Measurements from ENCODE around the gene NAV2.

Gene NAV2

DNA sequence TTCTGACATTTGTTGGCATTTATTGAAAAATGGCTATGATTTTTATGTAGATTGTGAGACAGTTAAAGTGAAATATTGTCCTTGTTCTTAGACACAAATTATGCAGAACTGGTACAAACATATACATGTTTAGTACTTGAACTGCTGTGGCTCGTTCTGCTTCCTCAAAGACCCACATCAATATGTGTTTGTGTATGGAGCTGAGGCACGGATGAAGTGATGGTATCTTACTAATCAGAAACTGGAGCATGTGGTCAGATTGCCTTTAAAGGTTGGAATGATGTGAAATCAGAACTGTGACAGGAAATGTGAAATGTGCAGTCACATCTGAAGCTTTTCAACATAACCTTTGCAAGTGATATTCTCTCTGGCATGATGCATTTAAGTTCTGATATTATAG is 130.4 kb downstream of the NAV2 start:
- no peak for DNase-seq

DNA sequence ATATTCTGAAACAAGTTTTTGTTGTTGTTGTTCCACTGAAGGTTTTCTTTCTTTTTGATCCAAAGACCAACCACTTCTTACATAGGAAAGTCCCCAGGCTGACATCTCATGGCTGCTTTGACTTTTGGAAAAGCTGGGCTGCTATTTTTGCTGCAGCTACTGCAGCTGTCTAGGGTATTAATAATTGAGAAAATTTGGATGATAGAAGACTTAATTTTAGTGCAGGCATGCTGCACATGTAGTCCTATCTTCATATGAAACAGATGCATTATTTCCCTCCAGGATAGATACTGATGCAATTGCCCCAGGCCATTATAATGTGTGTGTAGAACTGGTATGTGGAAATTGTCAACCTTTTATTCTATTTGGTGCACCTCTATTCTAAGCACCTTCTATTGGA is 131.4 kb downstream of the NAV2 start:
- no peak for DNase-seq

DNA sequence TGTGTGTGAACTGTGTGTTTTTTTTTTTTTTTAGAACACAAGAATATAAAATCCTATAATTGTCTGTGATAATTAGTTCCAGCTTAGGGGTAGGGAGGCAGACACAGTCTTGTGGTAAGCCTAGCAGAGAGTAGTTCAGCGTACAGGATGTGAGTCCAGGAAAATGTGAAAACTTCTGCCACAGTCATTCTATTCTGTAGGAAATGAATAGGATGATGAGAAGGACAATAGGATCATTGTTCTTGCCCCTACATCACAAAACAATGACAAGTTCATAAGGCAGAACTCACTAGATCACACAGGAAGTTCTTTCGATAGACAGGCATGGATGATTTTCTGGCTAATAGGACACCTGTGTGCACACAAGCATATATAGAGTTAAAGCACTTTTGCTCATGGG is 132.2 kb downstream of the NAV2 start:
- DNase-seq = no peak

DNA sequence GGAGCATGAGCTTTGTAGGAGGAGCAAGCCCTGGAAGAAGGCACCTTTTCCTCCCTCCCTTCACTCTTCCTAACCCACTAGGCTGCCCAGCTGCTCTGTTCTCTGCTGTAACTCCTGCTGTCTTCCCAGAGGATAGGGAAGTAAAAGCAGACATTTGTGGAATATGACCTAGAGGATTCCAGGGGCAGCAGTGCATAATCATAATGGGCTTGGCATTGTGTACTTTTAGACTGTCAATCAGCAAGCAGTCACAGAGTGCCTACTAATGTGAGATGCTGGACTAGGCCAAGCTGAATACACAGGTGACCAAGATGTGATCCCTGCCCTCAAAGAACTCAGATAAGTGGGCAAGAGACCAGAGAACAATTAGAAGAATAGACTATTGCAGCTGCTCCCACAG is 133.0 kb downstream of the NAV2 start:
- DNase-seq = no peak

DNA sequence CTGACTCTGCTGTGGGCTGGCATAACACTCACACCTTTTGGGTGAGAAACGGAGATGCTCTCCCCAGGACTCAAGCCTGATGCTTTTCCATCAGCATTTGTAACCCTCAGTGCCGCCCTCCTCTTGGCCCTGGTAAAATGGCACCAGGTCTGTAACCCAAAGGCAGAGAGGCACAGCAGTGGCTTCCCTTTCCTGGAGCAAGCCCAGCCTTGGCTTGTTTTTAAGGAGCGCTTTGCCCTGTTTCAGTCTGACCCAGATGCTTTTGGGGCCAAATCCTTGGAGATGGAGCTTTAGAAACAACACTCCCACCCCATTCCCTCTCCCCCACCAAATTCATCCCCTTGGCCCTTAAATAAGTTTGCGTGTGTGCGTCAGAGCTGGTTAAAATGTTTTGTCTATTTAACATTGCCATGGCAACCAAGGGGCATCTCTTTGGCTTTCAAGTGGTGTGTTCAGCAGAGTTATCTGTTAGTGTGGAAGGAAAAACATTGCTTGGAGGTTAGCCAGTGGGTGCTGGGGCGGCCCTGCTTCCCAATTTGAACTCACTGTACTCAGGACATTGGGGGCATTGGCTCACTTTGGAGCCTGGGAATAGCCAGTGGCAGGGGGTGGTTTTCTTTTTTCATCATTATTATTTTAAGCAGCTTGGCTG is 134.1 kb downstream of the NAV2 start:
- no peak for DNase-seq

DNA sequence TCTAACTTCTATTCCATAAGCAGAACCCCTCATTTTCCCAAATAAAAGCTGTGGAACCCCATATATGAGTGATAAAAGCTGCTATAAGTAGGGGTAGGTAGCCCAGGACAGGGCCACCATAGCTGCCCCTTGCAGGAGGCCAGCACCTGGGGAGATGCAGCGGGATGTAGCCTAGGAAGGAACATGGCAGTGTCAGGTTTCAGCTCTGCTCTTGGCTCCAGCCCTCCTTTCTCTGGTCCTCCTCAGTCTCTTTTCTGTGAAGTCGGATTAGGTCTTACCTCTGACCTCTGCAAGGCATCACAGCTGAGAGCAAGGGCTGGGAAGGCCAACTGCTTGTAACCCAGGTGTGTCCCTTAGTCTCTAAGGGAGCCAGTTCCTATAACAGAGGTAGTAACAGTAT is 135.6 kb downstream of the NAV2 start:
- no peak for DNase-seq

DNA sequence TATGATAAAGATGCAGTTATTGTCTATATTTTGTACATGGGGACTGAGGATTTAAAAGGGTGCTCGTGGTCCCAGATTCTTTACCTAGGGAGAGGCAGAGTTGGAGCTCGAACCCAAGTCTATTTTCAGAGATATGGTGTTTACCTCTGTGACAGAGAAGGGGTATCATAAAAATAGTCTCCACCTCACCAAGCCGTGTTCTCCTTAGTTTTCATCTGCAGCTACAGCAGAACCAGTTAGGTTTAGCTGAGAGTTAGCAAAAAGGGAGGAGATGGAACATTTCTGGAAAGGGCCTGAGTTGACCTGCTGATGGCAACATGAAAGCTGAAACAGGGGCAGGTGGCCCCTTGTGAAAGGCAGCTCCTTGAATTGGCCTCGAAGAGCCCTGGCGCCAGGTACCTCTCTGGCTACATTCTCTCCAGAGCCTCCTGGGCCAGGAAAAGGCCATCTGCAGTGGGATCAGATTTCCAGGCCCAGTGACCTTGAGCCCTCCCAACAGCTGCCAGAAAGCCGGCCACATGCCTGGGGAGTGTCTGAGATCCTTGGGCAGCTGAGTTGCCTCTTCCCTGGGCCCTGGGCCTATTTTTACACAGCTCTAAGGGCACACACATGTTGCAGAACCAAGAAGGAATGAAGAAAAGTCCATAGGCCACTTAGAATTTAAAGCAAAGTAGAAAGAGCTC is 136.6 kb downstream of the NAV2 start:
- DNase-seq = no peak

DNA sequence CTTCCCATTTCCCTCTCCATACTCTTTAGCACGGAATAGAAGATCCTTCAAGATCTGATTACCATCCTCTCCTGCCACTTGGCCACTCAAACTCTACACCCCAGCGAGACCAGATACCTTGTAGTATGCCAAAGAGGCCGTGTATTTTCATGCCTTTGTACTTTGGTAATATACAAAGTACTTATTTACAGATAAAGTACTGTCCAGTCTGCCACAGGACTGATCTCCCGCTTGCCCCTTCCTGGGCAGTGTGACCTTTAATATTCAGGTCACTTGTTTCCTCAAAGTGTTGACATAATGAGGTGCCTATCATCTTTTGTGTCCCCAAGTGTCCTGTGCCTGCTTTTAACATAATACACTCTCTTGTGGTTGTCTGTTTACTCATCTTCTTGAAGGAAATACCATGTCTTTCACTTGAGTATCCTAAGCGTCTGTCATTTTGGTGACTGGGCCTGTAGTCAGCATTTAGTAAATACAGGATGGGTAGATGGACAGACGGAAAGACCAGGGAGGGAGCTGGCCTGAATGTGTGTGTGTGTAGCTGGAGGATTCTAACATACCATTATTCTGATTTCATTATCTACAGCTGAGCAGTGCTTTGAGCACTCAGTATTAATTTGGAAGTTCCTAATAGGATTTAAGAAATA is 137.4 kb downstream of the NAV2 start:
- DNase-seq = no peak

DNA sequence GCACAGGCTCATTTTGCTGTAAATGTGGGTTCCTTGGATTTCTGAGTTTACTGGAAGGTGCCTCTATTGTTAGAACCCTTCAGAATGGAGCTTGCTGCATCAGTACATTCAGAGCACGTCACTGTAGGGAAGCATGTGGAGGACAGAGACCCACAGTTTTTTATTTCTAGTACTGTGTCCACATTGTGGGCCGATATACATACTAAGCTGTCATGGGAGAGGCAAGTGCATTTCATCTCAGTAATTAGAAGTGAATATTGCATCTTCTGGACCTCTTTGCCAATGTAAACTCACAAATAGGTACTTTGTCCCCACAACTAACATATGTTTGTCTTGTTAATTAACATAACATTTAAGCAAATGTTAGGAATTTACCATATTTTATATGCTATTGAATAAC is 139.7 kb downstream of the NAV2 start:
- DNase-seq = no peak

DNA sequence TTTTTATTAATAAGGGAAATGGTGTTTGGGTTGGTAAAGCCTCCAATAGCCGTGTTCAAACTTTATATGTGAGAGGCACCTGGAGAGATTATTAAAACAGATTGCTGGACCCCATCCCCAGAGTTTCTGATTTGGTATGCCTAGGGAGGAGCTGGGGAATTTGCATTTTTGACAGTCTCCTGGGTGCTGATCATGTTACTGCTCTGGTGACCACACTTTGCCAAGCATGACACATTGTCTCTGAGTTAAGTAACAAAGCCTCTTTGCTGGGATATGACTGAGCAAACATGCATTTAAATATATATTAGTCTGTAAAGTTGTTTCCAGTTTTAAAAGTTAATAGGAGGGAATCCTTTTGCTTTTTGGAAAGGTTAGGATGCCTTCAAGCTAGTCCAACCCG is 140.4 kb downstream of the NAV2 start:
- no peak for DNase-seq

DNA sequence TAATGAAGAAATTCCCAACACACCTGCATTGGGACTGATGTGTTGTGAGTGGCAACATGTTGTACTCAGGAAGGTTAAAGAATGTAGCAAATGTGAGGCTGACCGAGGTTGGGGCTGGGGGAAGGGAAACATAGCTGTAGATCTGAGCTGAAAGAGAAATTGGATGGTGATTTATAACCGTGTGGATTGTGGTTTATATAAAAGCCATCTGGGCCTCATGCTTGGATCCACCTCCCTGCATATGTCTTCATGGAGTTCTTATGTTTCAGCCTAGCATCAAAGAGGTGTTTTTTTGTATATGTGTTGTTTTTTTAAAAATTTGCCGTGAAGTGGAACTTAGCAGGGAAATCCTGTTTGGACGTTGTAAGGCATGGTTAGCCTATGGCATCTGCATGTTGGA is 141.3 kb downstream of the NAV2 start:
- DNase-seq = no peak

DNA sequence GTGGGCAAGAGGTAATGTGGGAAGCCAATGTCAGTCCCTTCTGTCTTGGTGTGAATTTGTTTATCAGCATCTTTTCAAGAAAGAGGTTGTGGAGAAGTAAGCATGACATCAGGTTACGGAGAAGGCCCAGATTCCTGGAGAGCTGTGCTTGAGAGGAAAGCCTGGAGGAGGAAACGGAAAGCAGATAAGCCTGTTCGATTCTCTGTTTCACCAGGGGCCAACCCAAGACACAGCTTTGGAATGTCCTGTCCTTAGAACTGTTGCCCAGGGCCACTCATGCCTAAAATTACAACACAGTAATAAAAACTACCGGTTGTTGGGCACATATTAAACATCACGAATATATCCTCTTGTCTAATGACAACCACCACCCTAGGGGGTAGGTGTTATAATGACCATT is 148.5 kb downstream of the NAV2 start:
- DNase-seq = no peak

DNA sequence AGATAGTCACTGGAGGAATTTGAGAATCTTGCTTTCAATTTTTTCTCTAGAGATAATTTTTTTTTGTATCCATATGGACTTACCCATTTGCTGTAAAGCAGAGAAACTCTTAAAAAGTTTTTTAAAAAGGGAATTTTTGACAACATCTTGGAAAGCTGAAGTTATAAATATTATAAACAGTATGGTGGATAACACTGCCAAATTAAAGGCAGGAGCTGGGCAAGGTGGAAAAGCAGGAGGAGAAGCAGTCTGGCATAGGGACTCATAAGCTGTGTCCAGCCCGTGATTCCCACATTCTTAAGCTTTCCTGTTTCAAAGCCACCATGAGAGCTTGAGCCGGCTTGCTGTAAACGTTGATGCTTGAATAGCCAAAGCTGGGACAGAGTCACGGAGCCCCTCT is 149.5 kb downstream of the NAV2 start:
- DNase-seq = no peak

DNA sequence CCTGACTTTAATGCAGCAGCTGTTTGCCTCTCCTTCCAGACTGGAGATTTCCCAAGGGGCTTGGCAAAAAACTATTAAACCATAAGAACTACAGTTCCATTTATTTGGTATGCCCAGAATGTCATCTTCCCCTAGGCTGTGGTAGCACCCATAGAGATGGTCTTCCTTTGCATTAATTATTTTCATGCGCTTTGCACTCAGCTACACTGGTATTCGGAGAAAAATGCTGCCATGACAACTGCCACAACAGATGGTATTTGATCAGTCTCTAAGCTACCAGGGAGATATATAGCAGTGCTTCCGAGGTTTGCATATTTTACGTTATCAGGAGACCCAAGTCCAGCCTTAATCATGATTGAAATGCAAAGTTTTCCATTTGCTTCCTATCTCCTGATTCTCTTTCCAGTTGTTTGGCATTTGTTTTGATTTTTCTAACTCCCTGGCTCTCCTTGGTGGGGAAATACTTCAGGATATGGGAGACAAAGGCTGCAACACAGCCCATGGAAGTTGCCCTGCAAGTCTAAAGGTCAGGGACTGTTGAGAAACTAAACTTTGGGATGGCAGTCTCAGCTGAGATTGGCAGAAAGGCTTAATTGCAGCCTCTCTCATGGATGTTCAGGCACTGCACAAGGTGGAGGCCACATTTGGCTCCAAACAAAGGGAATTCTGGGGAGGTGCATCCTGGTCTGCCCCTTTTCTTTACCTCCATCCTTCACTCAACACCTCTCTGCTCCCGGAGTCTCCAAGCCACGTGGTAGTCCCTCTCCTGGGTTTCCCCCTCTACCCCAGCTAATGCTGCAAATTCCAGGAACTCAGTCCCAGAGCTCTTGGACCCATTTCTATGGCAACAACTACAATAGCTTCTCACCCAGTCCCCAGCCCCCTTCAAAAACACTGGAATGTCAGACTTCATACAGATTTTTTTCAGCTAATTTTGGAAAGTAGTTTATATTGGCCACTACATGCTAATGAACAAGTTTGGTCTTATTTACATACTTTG is 151.8 kb downstream of the NAV2 start:
- DNase-seq = no peak

DNA sequence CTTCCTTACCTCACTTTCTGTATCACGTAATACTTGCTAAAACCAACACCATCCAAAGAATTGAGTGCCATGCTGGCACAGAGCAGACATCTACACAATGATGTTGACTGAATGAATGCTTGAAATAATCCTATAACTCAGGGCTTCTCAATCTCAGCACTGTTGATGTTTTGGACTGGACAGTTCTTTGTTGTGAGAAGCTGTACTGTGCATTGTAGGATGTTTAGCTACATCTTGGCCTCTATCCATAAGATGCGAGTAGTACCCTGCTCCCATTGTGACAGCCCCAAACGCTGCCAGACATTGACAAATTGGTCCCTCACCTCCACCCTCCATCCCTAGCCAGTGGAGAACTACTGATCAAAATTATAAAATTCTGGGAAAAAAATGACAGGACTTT is 153.4 kb downstream of the NAV2 start:
- no peak for DNase-seq

DNA sequence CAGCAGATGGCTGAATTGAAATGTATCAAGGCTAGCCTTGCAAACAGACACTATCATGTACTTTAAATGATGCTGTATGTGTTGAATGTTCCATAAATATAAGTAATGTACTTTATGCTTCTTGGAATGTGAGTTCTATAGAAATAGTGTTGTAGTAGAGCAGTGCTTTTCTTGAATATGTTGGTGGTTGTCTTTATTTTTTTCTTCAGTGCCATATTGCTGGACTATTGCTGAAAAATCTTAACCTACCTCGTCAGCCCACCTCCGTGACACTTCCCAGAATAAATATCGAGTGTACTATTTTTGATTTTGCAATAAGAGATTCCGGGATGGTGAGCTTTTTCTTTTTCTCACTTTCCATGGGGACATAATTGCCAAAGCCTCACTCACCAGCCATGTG is 153.9 kb downstream of the NAV2 start:
- DNase-seq = no peak

DNA sequence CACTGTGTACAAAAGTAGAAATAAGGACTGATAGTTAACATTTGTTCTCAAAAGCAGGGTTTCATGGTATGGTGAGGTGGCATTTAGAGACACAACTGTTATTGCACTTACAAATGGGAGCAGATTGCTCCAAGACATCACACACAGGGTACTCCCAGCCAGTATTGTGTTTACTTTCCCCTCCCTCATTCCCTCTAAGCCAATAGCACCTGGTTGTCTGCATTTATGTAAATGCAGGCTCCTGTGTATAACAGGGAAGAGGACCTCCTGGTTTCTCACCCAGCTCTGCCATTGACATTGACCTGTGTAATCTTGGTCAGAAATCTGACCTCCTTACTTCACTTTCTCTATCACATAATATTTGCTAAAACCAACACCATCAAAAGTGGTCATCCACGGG is 154.4 kb downstream of the NAV2 start:
- no peak for DNase-seq

DNA sequence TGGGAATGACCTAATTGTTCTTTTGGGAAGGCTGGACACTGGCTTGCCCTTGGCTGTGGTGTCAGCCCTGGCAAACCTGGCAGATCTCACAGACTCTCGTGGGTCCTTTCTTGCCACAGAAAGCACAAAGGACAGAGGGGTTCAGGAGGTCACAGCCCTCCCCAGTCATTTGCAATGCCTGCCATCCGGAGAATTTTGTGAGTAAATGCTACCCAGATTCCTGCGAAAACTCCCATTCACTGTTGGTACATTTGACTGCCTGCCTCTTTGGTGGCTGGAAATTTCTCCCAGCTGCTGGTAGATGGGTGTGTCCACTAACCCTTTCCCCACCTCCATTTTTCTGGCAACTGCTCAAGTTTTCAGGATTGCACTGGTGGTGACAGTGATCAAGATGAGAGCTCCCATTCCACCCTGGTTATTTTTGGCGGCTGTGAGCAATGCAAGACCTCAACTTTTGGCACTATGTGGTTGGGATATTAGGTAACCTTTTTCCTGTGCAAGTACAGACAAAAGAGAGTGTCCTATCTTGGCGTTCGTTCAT is 155.7 kb downstream of the NAV2 start:
- no peak for DNase-seq

DNA sequence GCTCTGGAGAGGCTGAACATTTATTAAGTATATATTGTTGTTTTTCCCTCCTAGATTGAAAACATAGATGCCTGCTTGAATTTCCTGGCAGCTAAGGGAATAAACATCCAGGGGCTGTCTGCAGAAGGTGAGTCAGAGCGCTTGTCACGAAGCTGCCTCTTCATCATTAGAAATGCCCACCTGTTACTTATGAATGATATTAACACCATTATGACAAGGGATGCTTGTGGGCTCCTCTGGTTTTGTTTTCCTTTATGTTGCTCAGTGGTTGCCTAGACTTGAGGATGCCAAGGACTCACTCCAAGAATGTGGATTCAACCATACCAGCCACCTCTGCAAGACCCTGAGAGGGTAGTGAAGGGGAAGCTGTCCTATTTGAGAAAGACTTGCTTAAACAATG is 156.2 kb downstream of the NAV2 start:
- no peak for DNase-seq

DNA sequence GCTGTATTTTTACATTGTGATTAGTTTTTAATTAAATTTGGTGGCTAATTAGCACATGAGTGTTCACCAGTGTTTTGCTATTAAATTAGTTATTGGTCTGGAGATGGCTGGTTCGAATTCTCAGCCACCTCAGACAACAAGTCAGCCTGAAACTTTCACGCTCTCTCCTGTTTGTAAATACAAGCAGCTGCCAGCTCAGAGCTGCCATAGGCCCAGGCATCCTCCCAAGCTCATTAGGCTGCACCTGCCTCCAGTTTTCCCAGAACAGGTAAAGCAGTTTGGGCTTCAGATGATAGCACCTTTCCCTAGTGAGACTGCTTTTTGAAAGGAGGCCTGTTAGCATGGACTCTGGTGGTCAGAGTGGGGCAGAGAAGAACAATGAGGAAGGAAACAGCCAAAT is 156.8 kb downstream of the NAV2 start:
- no peak for DNase-seq

DNA sequence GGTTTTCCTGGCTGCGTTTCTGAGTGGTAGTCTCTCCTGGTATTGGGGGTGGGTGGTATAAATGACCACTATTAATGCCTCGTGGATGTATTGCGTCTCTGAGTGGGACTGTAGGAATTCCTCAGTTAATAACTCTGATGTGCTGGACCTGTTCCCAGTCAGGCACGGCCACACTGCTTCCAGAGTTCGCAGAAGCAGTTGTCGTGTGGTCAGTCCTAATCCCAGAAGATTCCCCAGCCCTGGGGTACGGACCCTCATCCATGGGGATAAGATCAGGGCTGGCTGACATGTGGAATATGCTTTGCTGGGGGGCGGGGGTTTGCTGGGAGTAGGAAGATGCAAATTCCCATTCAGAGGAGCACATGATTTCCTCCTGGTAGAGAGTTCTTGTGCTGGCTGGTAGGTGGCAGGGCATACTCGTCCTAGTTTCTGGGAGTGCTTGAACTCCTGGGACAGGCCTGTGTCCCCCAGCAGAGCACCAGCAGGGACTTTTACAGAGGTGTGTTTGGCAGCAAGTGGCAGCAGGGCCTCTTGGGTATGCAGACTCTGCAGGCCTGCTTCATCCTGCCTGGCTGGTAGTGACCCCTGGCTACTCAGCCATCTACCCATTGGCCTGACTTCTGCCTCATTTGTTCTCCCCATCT is 157.4 kb downstream of the NAV2 start:
- DNase-seq = no peak

DNA sequence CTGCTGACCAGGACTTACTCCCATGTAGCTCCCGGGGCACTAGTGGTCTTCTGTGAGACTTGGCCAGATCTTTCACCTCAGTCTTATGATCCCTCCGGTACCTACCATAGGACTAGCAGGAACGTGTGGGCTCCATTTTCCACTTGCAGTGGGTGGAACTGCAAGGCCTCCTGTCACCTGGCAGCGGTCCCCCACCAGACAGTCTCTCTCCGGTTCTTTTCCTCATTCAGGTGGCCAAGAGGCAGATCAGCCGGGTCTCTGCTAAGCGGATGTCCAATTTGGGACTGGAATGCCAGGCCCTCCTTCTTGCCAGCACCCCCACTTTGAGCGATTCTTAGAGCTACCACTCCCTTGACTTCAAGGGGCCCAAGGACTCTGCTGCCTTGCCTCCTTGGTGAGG is 158.9 kb downstream of the NAV2 start:
- DNase-seq = no peak

Measured in stimulated activated naive CD4-positive, alpha-beta T cell (primary cell).